HEK293T (cell line): ENCODE measurements around the gene TMUB1.

ENCODE experiments used
- FOXK2 ChIP-seq: fragments of 450-650 bp; IDR thresholded peaks from 2 replicates; pipeline ENCODE4 v1.6.1; 2016; ENCODE audit warnings: mild to moderate bottlenecking
- FOXM1 ChIP-seq: fragments of 450-650 bp; IDR thresholded peaks from 2 replicates; pipeline ENCODE4 v1.6.1; 2017; ENCODE audit warnings: mild to moderate bottlenecking, borderline replicate concordance
- HDGF ChIP-seq: fragments of 450-650 bp; IDR thresholded peaks from 2 replicates; pipeline ENCODE4 v1.6.1; 2017; ENCODE audit warnings: antibody characterized with exemption, borderline replicate concordance
- LEF1 ChIP-seq: fragments of 450-650 bp; IDR thresholded peaks from 2 replicates; pipeline ENCODE4 v1.6.1; 2017; ENCODE audit warnings: mild to moderate bottlenecking, borderline replicate concordance
- NFRKB ChIP-seq: fragments of 450-650 bp; IDR thresholded peaks from 2 replicates; pipeline ENCODE4 v1.6.1; 2016; ENCODE audit warnings: mild to moderate bottlenecking, moderate library complexity
- SP1 ChIP-seq: fragments of 450-650 bp; IDR thresholded peaks from 2 replicates; pipeline ENCODE4 v1.6.1; 2017
- SUZ12 ChIP-seq: fragments of 450-650 bp; IDR thresholded peaks from 2 replicates; pipeline ENCODE4 v1.6.1; 2016; ENCODE audit warnings: mild to moderate bottlenecking
- TARDBP ChIP-seq: fragments of 450-650 bp; IDR thresholded peaks from 2 replicates; pipeline ENCODE4 v1.6.1; 2016
- ZNF384 ChIP-seq: fragments of 450-650 bp; IDR thresholded peaks from 2 replicates; pipeline ENCODE4 v1.6.1; 2016

GRCh38 chr7:151101621-151102396 lies 18.5 kb upstream of the TMUB1 start:
- no peak for TF ChIP-seq TARDBP
- no peak for TF ChIP-seq SUZ12
- TF ChIP-seq FOXK2, result no peak
- TF ChIP-seq FOXM1, result no peak
- no peak for TF ChIP-seq ZNF384
- TF ChIP-seq NFRKB, result no peak
- TF ChIP-seq SP1, result no peak
- no peak for TF ChIP-seq LEF1
- no peak for TF ChIP-seq HDGF
